Testis (tissue), 3 donors: ENCODE measurements around the gene ARHGDIB. TPM values are rescaled to one million over a fixed set of nuclear protein-coding genes. Genes with fewer than 3 reads are reported as not detected.

ENCODE experiments used
- DNase-seq: peaks from one replicate; pipeline ENCODE4 v3.0.0-alpha.2; 2019
- H3K27ac ChIP-seq, 2 donors: fragments of 200-600 bp; sonication (generic); one replicate each; pipeline ENCODE4 v1.5.1; 2019
- H3K27me3 ChIP-seq: fragments of 200-600 bp; sonication (generic); one replicate; pipeline ENCODE4 v1.5.1; 2019
- H3K36me3 ChIP-seq: fragments of 200-600 bp; sonication (generic); one replicate; pipeline ENCODE4 v1.5.1; 2017; ENCODE audit warnings: low read depth; ENCODE audit errors: missing control alignments
- H3K4me1 ChIP-seq: fragments of 200-600 bp; sonication (generic); one replicate; pipeline ENCODE4 v1.5.1; 2019
- H3K4me3 ChIP-seq, 2 donors: fragments of 200-600 bp; sonication (generic); one replicate each; pipeline ENCODE4 v1.5.1; 2017 to 2019
- H3K9me3 ChIP-seq: fragments of 200-600 bp; sonication (generic); one replicate; pipeline ENCODE4 v1.5.1; 2017
- POLR2A ChIP-seq: fragments of 450-650 bp; IDR thresholded peaks from one replicate; pipeline ENCODE4 v1.6.1; 2017; ENCODE audit warnings: antibody characterized with exemption, mild to moderate bottlenecking, moderate library complexity
- WGBS, 2 donors: methylation state at CpG; one replicate each; pipeline ENCODE4 v1.1.5; 2018; 5-methylcytosine and 5-hydroxymethylcytosine counted together
- intact Hi-C: fragments of 100-400 bp; cut with DNase I; formaldehyde crosslinking; loops from one replicate; pipeline ENCODE4 v1.15.1; 2023; ENCODE audit warnings: low total_unique reads
- polyA plus RNA-seq: library from polyadenylated mRNA; stranded (reverse); fragments of 350-450 nt; fragmentation: Illumina TruSeq; extraction: RNeasy Lipid Tissue Mini Kit (QIAGEN cat#74804); gene quantifications from one replicate; pipeline ENCODE4 v1.2.3, GENCODE V29; 2014; ENCODE audit warnings: low read depth, low replicate concordance; ENCODE audit not compliant: insufficient read depth
- total RNA-seq, 2 donors: library from RNA; depleted of rRNA; stranded (reverse); fragments of >200 nt; gene quantifications; one replicate each; pipeline ENCODE4 v1.2.3, GENCODE V29; 2016
- TF ChIP-seq, protein P1 (sequence below), 3 experiments: fragments of 450-650 bp in 2 of 3; fragments of 200-600 bp in 1 of 3; sonication (generic) in 1 of 3; IDR thresholded peaks; one replicate each; pipeline ENCODE4 v1.5.1; 2016 to 2019; ENCODE audit warnings: antibody characterized with exemption in 3 of 3, mild to moderate bottlenecking in 2 of 3, moderate library complexity in 1 of 3

ARHGDIB gene
- total and polyA plus RNA-seq, 3 donors from 2014 or later, result 20.2 to 66.3 (median 28.4) TPM

GRCh38 chr12:14913381-14913781, 48.0 kb downstream of the ARHGDIB start:
- intact Hi-C loops, result no loop called here
- WGBS, 2 donors, result 27 to 32% methylated on average over 3 to 4 of the region's 4 CpGs
- H3K9me3 ChIP-seq, result no peaks in the 10 kb centered on the region
- no peaks in the 10 kb centered on the region for H3K36me3 ChIP-seq
- no peaks in the 10 kb centered on the region for H3K27me3 ChIP-seq
- H3K4me1 ChIP-seq, result no peaks in the 10 kb centered on the region
- H3K4me3 ChIP-seq, result no peak overlapping the region
- peak; percentile 26 for DNase-seq
- TF ChIP-seq, protein P1, sequence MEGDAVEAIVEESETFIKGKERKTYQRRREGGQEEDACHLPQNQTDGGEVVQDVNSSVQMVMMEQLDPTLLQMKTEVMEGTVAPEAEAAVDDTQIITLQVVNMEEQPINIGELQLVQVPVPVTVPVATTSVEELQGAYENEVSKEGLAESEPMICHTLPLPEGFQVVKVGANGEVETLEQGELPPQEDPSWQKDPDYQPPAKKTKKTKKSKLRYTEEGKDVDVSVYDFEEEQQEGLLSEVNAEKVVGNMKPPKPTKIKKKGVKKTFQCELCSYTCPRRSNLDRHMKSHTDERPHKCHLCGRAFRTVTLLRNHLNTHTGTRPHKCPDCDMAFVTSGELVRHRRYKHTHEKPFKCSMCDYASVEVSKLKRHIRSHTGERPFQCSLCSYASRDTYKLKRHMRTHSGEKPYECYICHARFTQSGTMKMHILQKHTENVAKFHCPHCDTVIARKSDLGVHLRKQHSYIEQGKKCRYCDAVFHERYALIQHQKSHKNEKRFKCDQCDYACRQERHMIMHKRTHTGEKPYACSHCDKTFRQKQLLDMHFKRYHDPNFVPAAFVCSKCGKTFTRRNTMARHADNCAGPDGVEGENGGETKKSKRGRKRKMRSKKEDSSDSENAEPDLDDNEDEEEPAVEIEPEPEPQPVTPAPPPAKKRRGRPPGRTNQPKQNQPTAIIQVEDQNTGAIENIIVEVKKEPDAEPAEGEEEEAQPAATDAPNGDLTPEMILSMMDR (IDR thresholded peaks at IDR 0.05), result no peak
- TF ChIP-seq POLR2A, result no peak
- no peak overlapping the region for H3K27ac ChIP-seq

DNA sequence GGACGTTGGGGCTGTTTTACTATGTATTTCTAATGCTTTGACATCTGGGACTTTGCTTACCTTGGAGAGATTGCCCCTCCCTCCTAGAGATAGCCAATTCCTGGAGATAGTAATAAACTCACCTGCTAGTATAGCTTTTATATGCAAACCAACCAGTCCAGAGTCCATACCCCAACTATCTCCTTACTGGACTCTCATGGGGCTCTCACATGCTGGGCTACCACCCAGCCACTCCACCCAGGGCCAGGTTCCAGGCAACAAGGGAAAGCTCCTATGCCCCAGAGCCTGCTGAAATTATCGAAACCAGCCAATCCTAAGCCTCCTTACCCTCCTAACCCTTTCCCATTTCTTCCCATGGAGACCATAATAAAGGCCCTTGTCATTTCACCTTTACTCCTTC, 50.3 kb downstream of the ARHGDIB start:
- TF ChIP-seq, protein P1 (IDR thresholded peaks at IDR 0.05), result no peak
- no peak for TF ChIP-seq POLR2A
- 33 to 52% methylated on average over 2 of the region's 2 CpGs for WGBS, 2 donors
- Histone ChIP-seq H3K36me3 (no peaks in the 10 kb centered on the region), H3K4me3 (no peak overlapping the region), H3K9me3 (no peaks in the 10 kb centered on the region), H3K4me1 (no peaks in the 10 kb centered on the region), H3K27ac (no peak overlapping the region), H3K27me3 (no peaks in the 10 kb centered on the region)
- intact Hi-C loops, result no loop called here
- DNase-seq, result no peak

DNA sequence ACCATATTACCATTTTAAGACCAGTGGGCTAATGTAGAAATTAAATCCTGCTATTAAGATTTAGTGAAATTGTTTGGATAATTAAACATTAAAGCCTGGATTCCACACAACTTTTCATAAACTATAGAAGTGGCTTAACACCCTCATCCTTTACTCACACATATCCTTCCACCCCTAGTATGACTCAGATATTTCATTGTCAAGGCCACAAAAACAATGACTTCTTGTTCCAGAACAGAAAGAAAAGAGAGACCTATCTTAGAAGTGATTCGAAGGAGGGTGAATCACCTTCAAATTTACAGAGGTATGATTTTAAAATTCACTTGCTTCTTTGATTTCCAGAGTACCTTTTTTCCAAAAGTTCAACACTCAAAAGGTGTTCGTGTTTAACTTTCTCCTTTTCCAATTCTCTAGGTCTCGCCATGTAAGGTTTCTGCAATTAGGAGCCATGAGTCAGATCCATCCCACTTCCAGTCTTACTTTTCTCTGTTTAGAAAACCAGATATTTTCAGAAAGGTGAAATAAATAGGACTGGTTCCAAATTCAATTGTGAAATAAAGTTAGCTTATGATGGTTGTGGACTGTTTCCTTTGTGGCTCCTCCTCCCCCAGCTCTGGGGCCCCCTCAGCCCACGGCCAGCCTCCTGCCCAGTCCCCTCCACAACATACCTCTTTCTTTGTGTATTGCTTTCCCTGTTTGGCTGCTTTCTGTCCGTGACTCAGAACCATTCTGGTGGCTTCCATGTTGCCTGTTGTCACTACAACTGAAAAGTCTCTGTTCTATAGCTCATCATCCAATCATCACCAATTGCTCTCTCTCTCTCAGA, 51.1 kb downstream of the ARHGDIB start:
- TF ChIP-seq POLR2A, result no peak
- TF ChIP-seq, protein P1 (IDR thresholded peaks at IDR 0.05), result no peak
- 63 to 68% methylated on average over 5 of the region's 5 CpGs for WGBS, 2 donors
- Histone ChIP-seq H3K4me1 (peaks cover 3% of the 10 kb centered on the region), H3K9me3 (no peaks in the 10 kb centered on the region), H3K36me3 (no peaks in the 10 kb centered on the region), H3K27me3 (no peaks in the 10 kb centered on the region), H3K4me3 (no peak overlapping the region), H3K27ac (no peak overlapping the region)
- no peak for DNase-seq
- intact Hi-C loops, result no loop called here

DNA sequence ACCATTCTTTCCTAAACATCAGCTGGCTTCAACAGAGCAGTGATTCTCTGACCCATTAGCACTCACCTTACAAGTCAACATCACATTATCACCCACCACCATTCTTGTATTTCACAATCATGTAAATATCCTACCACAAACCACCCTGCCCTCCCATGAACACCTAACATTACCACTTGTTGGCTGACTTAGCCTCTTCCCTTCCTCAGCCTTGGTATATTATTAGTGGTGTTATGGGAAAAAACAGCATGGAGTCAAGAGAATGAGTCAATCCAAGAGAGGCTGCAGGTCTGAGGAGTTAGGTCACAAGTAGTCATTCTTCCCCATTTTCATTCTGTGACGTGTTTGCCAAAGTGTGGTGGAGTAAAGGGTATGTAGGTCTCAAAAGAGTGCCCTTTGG, 53.4 kb downstream of the ARHGDIB start:
- H3K36me3 ChIP-seq, result no peaks in the 10 kb centered on the region
- H3K4me3 ChIP-seq, result no peak overlapping the region
- H3K27ac ChIP-seq, result no peak overlapping the region
- WGBS, 2 donors, result 91 to 95% methylated on average over 1 of the region's 1 CpG
- H3K4me1 ChIP-seq, result peaks cover 5% of the 10 kb centered on the region
- no peak for DNase-seq
- H3K27me3 ChIP-seq, result no peaks in the 10 kb centered on the region
- H3K9me3 ChIP-seq, result no peaks in the 10 kb centered on the region
- TF ChIP-seq POLR2A, result no peak
- TF ChIP-seq, protein P1 (IDR thresholded peaks at IDR 0.05), result no peak
- intact Hi-C loops, result no loop called here

GRCh38 chr12:14906114-14906513, 55.3 kb downstream of the ARHGDIB start:
- TF ChIP-seq, protein P1 (IDR thresholded peaks at IDR 0.05), result no peak
- TF ChIP-seq POLR2A, result no peak
- DNase-seq, result no peak
- Histone ChIP-seq H3K27me3 (no peaks in the 10 kb centered on the region), H3K27ac (no peak overlapping the region), H3K4me1 (peaks cover 13% of the 10 kb centered on the region), H3K36me3 (no peaks in the 10 kb centered on the region), H3K9me3 (no peaks in the 10 kb centered on the region), H3K4me3 (no peak overlapping the region)
- WGBS, 2 donors, result 89% methylated on average over 5 of the region's 5 CpGs
- intact Hi-C loops, result no loop called here
